Hindlimb muscle (tissue), 1 donor: ENCODE results near the gene RBM48. TPM values are rescaled to one million over a fixed set of nuclear protein-coding genes. Genes with fewer than 3 reads are reported as not detected.
"Not testable (repeated sequence)": the region's sequence is repeated elsewhere in the genome, so short reads cannot be mapped to it uniquely, and the experiment has no call there.

Source experiments
- DNase-seq: peaks from one replicate; pipeline ENCODE4 v3.0.0-alpha.2; 2013
- polyA plus RNA-seq: library from polyadenylated mRNA; unstranded; fragments of 120-200 nt; gene quantifications from one replicate; pipeline ENCODE4 v1.2.1, GENCODE V29; 2013; ENCODE audit not compliant: insufficient read length

The RBM48 gene
- polyA plus RNA-seq = 13.1 TPM

- peak; percentile 97 for DNase-seq
Observed at GRCh38 chr7:92528188-92528957, at the start of gene RBM48, which contains the start of gene PEX1. RBM48 (plus strand) TSS chr7:92528795; CDS start chr7:92528814, 19 bp downstream. PEX1 (minus strand) TSS chr7:92528520; CDS start chr7:92528435, 85 bp downstream.

GRCh38 chr7:92479146-92479545 lies 49.4 kb upstream of the RBM48 start:
- not testable (repeated sequence) for DNase-seq

- DNase-seq = not testable (repeated sequence)
Observed at GRCh38 chr7:92483624-92484023, 45.0 kb upstream of the RBM48 start.

- DNase-seq = not testable (repeated sequence)
Observed at GRCh38 chr7:92484226-92484625, 44.4 kb upstream of the RBM48 start.

- no peak for DNase-seq
Observed at GRCh38 chr7:92485267-92485892, 43.2 kb upstream of the RBM48 start.

- DNase-seq = no peak
Observed at GRCh38 chr7:92485974-92486373, 42.6 kb upstream of the RBM48 start.

- DNase-seq = no peak
Observed at GRCh38 chr7:92487804-92488203, 40.8 kb upstream of the RBM48 start.

GRCh38 chr7:92489634-92490033 lies 39.0 kb upstream of the RBM48 start:
- no peak for DNase-seq

GRCh38 chr7:92496876-92497275 lies 31.7 kb upstream of the RBM48 start:
- no peak for DNase-seq

- DNase-seq = no peak
Observed at GRCh38 chr7:92498557-92498956, 30.0 kb upstream of the RBM48 start.

- DNase-seq = no peak
Observed at GRCh38 chr7:92503767-92504166, 24.8 kb upstream of the RBM48 start.

- no peak for DNase-seq
Observed at GRCh38 chr7:92504563-92504962, 24.0 kb upstream of the RBM48 start.

- DNase-seq = no peak
Observed at GRCh38 chr7:92506363-92506762, 22.2 kb upstream of the RBM48 start.

- no peak for DNase-seq
Observed at GRCh38 chr7:92508946-92509345, 19.6 kb upstream of the RBM48 start.

- no peak for DNase-seq
Observed at GRCh38 chr7:92513167-92513902, 15.3 kb upstream of the RBM48 start.

- no peak for DNase-seq
Observed at GRCh38 chr7:92517631-92518030, 11.0 kb upstream of the RBM48 start.

- DNase-seq = no peak
Observed at GRCh38 chr7:92520024-92520423, 8.6 kb upstream of the RBM48 start.

GRCh38 chr7:92523110-92523509 lies 5.5 kb upstream of the RBM48 start:
- DNase-seq = no peak

GRCh38 chr7:92527300-92528187 lies 1.1 kb upstream of the RBM48 start:
- DNase-seq = peak; percentile 38

GRCh38 chr7:92528958-92529264 lies 316 bp downstream of the RBM48 start:
- no peak for DNase-seq

- DNase-seq = no peak
Observed at GRCh38 chr7:92534572-92534971, 6.0 kb downstream of the RBM48 start.

- not testable (repeated sequence) for DNase-seq
Observed at GRCh38 chr7:92543542-92543941, 14.9 kb downstream of the RBM48 start.
